Measurements from ENCODE around the gene PIP5K1A. TPM values are rescaled to one million over a fixed set of nuclear protein-coding genes. Genes with fewer than 3 reads are reported as not detected.

The PIP5K1A gene
- total and polyA plus RNA-seq, 2 of the 8 experiments (the other 6 are each of a cell fraction or from before 2014, with no cell fraction given): 87.5 to 105 TPM

- TF ChIP-seq USF2 (IDR thresholded peaks at IDR 0.05; ENCODE audit: low read length) (no peak), JUND (IDR thresholded peaks at IDR 0.05; ENCODE audit: low read length) (no peak), TEAD4 (IDR thresholded peaks at IDR 0.05; ENCODE audit: low read depth, low read length) (peak; percentile 39; the same call in 1 of the 2 replicates), CREB1 (IDR thresholded peaks at IDR 0.05) (peak; percentile 79), TCF12 (IDR thresholded peaks at IDR 0.05; ENCODE audit: low read depth, low read length) (no peak), ATF2 (IDR thresholded peaks at IDR 0.05; ENCODE audit: low read length) (peak; percentile 57; the same call in 1 of the 2 replicates), TBP (IDR thresholded peaks at IDR 0.05; ENCODE audit: low read depth, low read length) (peak; percentile 77), BACH1 (IDR thresholded peaks at IDR 0.05; ENCODE audit: low read length) (0 out of 2 replicates have a peak, but pooled peaks have one; percentile 53)
These were observed 32.4 kb upstream of the PIP5K1A start, which contains the start of the genes LYSMD1 and SCNM1 (continued) for GRCh38 chr1:151165738-151166504.

Measured in H1 (cell line).